ENCODE data around the gene HAPLN1.

GRCh38 chr5:83645936-83646335, 74.7 kb downstream of the HAPLN1 start:
- TF ChIP-seq SUZ12 (IDR thresholded peaks at IDR 0.05; ENCODE audit: extremely low read depth, insufficient read depth, insufficient read length): no peak
- TF ChIP-seq ZNF274 (IDR thresholded peaks at IDR 0.05; ENCODE audit: low read depth, low read length): no peak
- no peak for TF ChIP-seq YY1 (IDR thresholded peaks at IDR 0.05; ENCODE audit: insufficient read depth, insufficient read length)
